Mammary epithelial cell (primary cell): ENCODE results near the gene VAV2.

Source experiments
- EZH2 ChIP-seq: IDR thresholded peaks from 2 replicates; pipeline ENCODE4 v1.6.1; 2012; ENCODE audit warnings: low read length, inconsistent platforms, borderline replicate concordance
- TF ChIP-seq, protein P1 (sequence below), 2 donors: IDR thresholded peaks in 1 of 2; conservative IDR thresholded peaks in 1 of 2; 2 replicates each; pipeline ENCODE4 v1.5.1; 2011 to 2012; ENCODE audit warnings: inconsistent platforms in 2 of 2, low read length in 2 of 2, mild to moderate bottlenecking in 2 of 2, control low read depth in 1 of 2, low read depth in 1 of 2; ENCODE audit not compliant: insufficient read depth in 1 of 2; ENCODE audit errors: extremely low read depth in 1 of 2

DNA sequence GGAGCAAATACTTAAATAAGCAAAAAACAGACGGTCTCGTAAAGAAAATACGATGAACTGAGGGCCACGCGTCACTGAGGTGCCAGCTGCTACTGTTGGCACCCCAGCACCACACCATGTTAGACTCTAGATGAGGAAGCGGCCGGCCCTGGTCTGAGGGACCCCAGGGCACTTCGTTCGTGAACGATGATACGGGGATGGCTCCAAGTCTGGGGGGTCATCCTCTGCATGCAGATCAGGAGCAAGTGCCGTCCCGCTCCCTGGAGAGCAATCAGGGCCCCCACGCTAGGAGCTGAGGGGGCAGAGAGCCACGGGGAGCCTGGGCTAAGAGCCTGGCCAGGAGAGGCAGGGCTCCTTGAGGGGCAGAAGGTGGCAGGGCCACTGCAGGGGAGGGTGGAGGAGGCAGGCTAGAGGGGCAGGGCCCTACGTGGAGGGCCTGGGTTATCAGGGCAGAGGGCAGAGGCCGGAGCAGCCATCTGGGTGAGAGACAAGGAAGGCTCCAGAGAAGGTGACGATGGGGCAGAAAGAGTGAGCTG lies 278.1 kb downstream of the VAV2 start:
- TF ChIP-seq EZH2: no peak
- TF ChIP-seq, protein P1, sequence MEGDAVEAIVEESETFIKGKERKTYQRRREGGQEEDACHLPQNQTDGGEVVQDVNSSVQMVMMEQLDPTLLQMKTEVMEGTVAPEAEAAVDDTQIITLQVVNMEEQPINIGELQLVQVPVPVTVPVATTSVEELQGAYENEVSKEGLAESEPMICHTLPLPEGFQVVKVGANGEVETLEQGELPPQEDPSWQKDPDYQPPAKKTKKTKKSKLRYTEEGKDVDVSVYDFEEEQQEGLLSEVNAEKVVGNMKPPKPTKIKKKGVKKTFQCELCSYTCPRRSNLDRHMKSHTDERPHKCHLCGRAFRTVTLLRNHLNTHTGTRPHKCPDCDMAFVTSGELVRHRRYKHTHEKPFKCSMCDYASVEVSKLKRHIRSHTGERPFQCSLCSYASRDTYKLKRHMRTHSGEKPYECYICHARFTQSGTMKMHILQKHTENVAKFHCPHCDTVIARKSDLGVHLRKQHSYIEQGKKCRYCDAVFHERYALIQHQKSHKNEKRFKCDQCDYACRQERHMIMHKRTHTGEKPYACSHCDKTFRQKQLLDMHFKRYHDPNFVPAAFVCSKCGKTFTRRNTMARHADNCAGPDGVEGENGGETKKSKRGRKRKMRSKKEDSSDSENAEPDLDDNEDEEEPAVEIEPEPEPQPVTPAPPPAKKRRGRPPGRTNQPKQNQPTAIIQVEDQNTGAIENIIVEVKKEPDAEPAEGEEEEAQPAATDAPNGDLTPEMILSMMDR (conservative IDR thresholded peaks at IDR 0.05 in 1 of 2, IDR thresholded peaks at IDR 0.05 in 1 of 2; ENCODE audit: extremely low read depth in 1 of 2, insufficient read depth in 1 of 2, low read depth in 1 of 2, low read length in 2 of 2): no peak
